ENCODE results near the gene TMEM163. TPM values are rescaled to one million over a fixed set of nuclear protein-coding genes. Genes with fewer than 3 reads are reported as not detected.

Gene TMEM163
- total and polyA plus RNA-seq, 7 donors = 0.28 to 2.6 (median 1.1) TPM; not detected in 1

- H3K9me3 ChIP-seq = no peaks in the 10 kb centered on the region
- intact Hi-C loops (cut with DNase I) = no loop called here
- no peaks in the 10 kb centered on the region for H3K4me1 ChIP-seq
- H3K27ac ChIP-seq = no peak overlapping the region
- H3K36me3 ChIP-seq = no peaks in the 10 kb centered on the region
- no peak for DNase-seq
- TF ChIP-seq EP300 (IDR thresholded peaks at IDR 0.05) (no peak), CTCF (IDR thresholded peaks at IDR 0.05) (no peak), POLR2AphosphoS5 (IDR thresholded peaks at IDR 0.05) (no peak), POLR2A (IDR thresholded peaks at IDR 0.05) (no peak)
- 92 to 93% methylated on average over 4 of the region's 4 CpGs for WGBS, 2 donors
- H3K27me3 ChIP-seq = no peaks in the 10 kb centered on the region
- no peak overlapping the region for H3K4me3 ChIP-seq
These were observed 225.0 kb downstream of the TMEM163 start for GRCh38 chr2:134493797-134494196.

- intact Hi-C loops (cut with DNase I) = no loop called here
- Histone ChIP-seq H3K36me3 (no peaks in the 10 kb centered on the region), H3K27me3 (no peaks in the 10 kb centered on the region), H3K9me3 (no peaks in the 10 kb centered on the region), H3K27ac (no peak overlapping the region), H3K4me1 (no peaks in the 10 kb centered on the region), H3K4me3 (no peak overlapping the region)
- TF ChIP-seq EP300 (IDR thresholded peaks at IDR 0.05) (no peak), POLR2AphosphoS5 (IDR thresholded peaks at IDR 0.05) (no peak), POLR2A (IDR thresholded peaks at IDR 0.05) (no peak), CTCF (IDR thresholded peaks at IDR 0.05) (no peak)
- 17 to 49% methylated on average over 9 of the region's 9 CpGs for WGBS, 2 donors
- DNase-seq = no peak
These were observed 226.9 kb downstream of the TMEM163 start for GRCh38 chr2:134491771-134492441.

DNA sequence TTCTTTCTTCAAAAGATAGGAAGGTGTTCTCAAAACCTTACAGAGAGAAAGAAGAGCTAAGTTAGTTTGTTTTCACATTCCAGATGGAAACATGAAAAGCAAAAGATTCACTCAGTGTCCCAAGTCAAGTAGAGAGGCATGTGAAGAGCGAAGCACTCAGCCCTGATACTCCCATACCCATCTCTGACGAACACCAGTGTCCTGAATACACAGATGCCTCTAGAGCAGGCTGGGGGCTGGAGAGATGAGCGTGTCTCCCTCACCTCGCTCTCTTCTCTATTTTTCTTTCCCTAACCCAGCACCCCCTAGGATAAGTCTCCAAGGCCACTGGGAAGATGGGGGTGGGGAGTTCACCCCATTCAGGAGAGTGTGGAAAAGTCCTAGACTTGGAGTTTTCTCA is 227.8 kb downstream of the TMEM163 start:
- no peak for TF ChIP-seq POLR2A (IDR thresholded peaks at IDR 0.05)
- no peak for TF ChIP-seq EP300 (IDR thresholded peaks at IDR 0.05)
- TF ChIP-seq CTCF (IDR thresholded peaks at IDR 0.05) = no peak
- no peak for TF ChIP-seq POLR2AphosphoS5 (IDR thresholded peaks at IDR 0.05)
- Histone ChIP-seq H3K36me3 (no peaks in the 10 kb centered on the region), H3K27ac (no peak overlapping the region), H3K4me3 (no peak overlapping the region), H3K9me3 (no peaks in the 10 kb centered on the region), H3K4me1 (no peaks in the 10 kb centered on the region), H3K27me3 (no peaks in the 10 kb centered on the region)
- DNase-seq = no peak
- WGBS, 2 donors = 90 to 92% methylated on average over 4 of the region's 4 CpGs
- intact Hi-C loops (cut with DNase I) = no loop called here

- DNase-seq = no peak
- 89 to 92% methylated on average over 4 of the region's 4 CpGs for WGBS, 2 donors
- TF ChIP-seq POLR2AphosphoS5 (IDR thresholded peaks at IDR 0.05) = no peak
- TF ChIP-seq CTCF (IDR thresholded peaks at IDR 0.05) = no peak
- TF ChIP-seq EP300 (IDR thresholded peaks at IDR 0.05) = no peak
- TF ChIP-seq POLR2A (IDR thresholded peaks at IDR 0.05) = no peak
- Histone ChIP-seq H3K27ac (no peak overlapping the region), H3K9me3 (no peaks in the 10 kb centered on the region), H3K36me3 (no peaks in the 10 kb centered on the region), H3K4me3 (no peak overlapping the region), H3K27me3 (no peaks in the 10 kb centered on the region), H3K4me1 (no peaks in the 10 kb centered on the region)
- intact Hi-C loops (cut with DNase I) = no loop called here
These were observed 228.2 kb downstream of the TMEM163 start for GRCh38 chr2:134490559-134490958.
